Testis (tissue), 3 donors: Measurements from ENCODE around the gene SH3TC1. TPM values are rescaled to one million over a fixed set of nuclear protein-coding genes. Genes with fewer than 3 reads are reported as not detected.

Experiments
- DNase-seq: peaks from one replicate; pipeline ENCODE4 v3.0.0-alpha.2; 2019
- H3K27ac ChIP-seq, 2 donors: fragments of 200-600 bp; sonication (generic); one replicate each; pipeline ENCODE4 v1.5.1; 2019
- H3K27me3 ChIP-seq: fragments of 200-600 bp; sonication (generic); one replicate; pipeline ENCODE4 v1.5.1; 2019
- H3K36me3 ChIP-seq: fragments of 200-600 bp; sonication (generic); one replicate; pipeline ENCODE4 v1.5.1; 2017; ENCODE audit warnings: low read depth; ENCODE audit errors: missing control alignments
- H3K4me1 ChIP-seq: fragments of 200-600 bp; sonication (generic); one replicate; pipeline ENCODE4 v1.5.1; 2019
- H3K4me3 ChIP-seq, 2 donors: fragments of 200-600 bp; sonication (generic); one replicate each; pipeline ENCODE4 v1.5.1; 2017 to 2019
- H3K9me3 ChIP-seq: fragments of 200-600 bp; sonication (generic); one replicate; pipeline ENCODE4 v1.5.1; 2017
- POLR2A ChIP-seq: fragments of 450-650 bp; IDR thresholded peaks from one replicate; pipeline ENCODE4 v1.6.1; 2017; ENCODE audit warnings: antibody characterized with exemption, mild to moderate bottlenecking, moderate library complexity
- whole genome bisulfite sequencing, 2 donors: methylation state at CpG; one replicate each; pipeline ENCODE4 v1.1.5; 2018; 5-methylcytosine and 5-hydroxymethylcytosine counted together
- intact Hi-C: fragments of 100-400 bp; cut with DNase I; formaldehyde crosslinking; loops from one replicate; pipeline ENCODE4 v1.15.1; 2023; ENCODE audit warnings: low total_unique reads
- polyA plus RNA-seq: library from polyadenylated mRNA; stranded (reverse); fragments of 350-450 nt; fragmentation: Illumina TruSeq; extraction: RNeasy Lipid Tissue Mini Kit (QIAGEN cat#74804); gene quantifications from one replicate; pipeline ENCODE4 v1.2.3, GENCODE V29; 2014; ENCODE audit warnings: low read depth, low replicate concordance; ENCODE audit not compliant: insufficient read depth
- total RNA-seq, 2 donors: library from RNA; depleted of rRNA; stranded (reverse); fragments of >200 nt; gene quantifications; one replicate each; pipeline ENCODE4 v1.2.3, GENCODE V29; 2016
- TF ChIP-seq, protein P1 (sequence below), 3 experiments: fragments of 450-650 bp in 2 of 3; fragments of 200-600 bp in 1 of 3; sonication (generic) in 1 of 3; IDR thresholded peaks; one replicate each; pipeline ENCODE4 v1.5.1; 2016 to 2019; ENCODE audit warnings: antibody characterized with exemption in 3 of 3, mild to moderate bottlenecking in 2 of 3, moderate library complexity in 1 of 3

The SH3TC1 gene
- total and polyA plus RNA-seq, 3 donors from 2014 or later, result 3.2 to 12.6 (median 4.0) TPM

DNA sequence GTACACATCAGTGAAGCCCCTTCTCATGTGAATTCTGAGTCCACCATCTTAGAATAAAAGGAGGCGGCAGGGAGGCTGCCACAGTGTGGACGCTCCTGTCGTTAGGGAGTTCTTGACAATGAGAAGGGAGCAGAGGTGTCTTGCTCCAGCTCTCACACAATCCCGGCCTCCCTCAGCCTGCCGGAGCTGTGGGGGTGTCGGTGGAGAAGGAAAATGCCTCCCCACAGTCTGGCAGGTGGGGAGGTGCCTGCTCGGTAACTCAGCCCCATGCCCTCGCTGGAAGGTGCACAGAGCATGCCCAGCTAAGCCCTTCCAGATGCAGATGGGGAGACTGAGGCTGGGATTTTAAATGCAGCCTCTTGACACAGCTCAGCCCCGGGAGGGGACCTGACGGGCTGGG lies 20.0 kb upstream of the SH3TC1 start:
- Histone ChIP-seq H3K4me1 (no peaks in the 10 kb centered on the region), H3K27me3 (no peaks in the 10 kb centered on the region), H3K36me3 (no peaks in the 10 kb centered on the region), H3K4me3 (no peak overlapping the region), H3K27ac (no peak overlapping the region), H3K9me3 (no peaks in the 10 kb centered on the region)
- WGBS, 2 donors, result 82 to 89% methylated on average over 5 to 10 of the region's 10 CpGs
- intact Hi-C loops, result no loop called here
- no peak for DNase-seq
- TF ChIP-seq, protein P1, sequence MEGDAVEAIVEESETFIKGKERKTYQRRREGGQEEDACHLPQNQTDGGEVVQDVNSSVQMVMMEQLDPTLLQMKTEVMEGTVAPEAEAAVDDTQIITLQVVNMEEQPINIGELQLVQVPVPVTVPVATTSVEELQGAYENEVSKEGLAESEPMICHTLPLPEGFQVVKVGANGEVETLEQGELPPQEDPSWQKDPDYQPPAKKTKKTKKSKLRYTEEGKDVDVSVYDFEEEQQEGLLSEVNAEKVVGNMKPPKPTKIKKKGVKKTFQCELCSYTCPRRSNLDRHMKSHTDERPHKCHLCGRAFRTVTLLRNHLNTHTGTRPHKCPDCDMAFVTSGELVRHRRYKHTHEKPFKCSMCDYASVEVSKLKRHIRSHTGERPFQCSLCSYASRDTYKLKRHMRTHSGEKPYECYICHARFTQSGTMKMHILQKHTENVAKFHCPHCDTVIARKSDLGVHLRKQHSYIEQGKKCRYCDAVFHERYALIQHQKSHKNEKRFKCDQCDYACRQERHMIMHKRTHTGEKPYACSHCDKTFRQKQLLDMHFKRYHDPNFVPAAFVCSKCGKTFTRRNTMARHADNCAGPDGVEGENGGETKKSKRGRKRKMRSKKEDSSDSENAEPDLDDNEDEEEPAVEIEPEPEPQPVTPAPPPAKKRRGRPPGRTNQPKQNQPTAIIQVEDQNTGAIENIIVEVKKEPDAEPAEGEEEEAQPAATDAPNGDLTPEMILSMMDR (IDR thresholded peaks at IDR 0.05), result no peak
- TF ChIP-seq POLR2A, result no peak

DNA sequence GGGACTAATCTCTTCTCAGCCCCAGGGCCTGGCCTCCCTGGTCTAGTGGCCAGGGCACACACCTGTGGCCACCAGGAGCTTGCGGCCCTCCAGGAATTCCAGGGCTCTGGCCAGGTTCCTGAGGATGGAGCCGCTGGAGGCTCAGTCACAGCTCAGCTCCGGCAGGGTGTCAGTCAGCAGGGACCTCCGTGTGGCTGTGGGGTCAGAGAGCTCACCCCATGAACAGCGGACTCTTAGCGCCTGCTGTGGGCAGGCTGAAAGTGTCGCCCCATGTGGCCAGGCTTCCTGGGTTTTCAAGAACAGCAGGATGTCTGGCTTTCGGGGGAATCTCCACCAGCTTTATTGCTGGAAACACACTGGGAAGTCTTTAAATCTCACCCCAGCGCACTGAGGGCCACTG lies 19.3 kb upstream of the SH3TC1 start:
- 85 to 92% methylated on average over 8 to 9 of the region's 9 CpGs for WGBS, 2 donors
- Histone ChIP-seq H3K27ac (no peak overlapping the region), H3K9me3 (no peaks in the 10 kb centered on the region), H3K36me3 (no peaks in the 10 kb centered on the region), H3K4me1 (no peaks in the 10 kb centered on the region), H3K4me3 (no peak overlapping the region), H3K27me3 (no peaks in the 10 kb centered on the region)
- intact Hi-C loops, result no loop called here
- no peak for DNase-seq
- TF ChIP-seq, protein P1 (IDR thresholded peaks at IDR 0.05), result no peak
- no peak for TF ChIP-seq POLR2A

DNA sequence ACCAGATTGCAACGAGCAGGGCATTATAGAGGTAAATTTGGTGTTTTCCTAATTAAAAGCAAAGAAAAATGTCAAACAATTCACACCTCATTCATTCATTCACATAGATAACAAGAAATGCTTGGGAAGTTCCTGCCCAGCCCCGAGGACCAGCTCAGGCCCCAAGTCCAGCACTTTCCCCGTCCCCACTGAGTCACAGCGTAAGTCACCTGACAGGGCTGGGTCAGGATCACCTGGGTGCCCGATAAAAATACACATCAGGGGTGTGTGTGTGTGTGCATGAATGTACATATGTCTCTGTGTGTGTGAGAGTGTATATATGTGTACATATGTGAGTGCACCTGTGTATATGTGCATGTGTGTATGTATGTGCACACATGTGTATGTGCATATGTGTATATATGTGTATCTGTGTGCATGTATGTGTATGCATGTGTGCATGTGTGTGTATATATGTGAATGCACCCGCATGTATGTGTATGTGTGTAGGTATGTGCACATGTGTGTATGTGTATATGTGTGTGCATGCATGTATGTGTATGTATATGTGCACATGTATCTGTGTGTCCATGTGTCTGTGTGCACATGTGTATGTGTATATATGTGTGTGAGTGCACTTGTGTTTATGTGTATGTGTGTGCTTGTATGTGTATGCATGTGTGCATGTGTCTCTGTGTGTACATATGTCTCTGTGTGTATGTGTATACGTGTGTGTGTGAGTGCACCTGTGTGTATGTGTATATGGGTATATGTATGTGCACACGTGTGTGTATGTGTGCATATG lies 18.6 kb upstream of the SH3TC1 start:
- no peaks in the 10 kb centered on the region for H3K4me1 ChIP-seq
- no peak for TF ChIP-seq POLR2A
- TF ChIP-seq, protein P1 (IDR thresholded peaks at IDR 0.05), result no peak
- H3K9me3 ChIP-seq, result no peaks in the 10 kb centered on the region
- no peak overlapping the region for H3K27ac ChIP-seq
- intact Hi-C loops, result no loop called here
- 75 to 81% methylated on average over 8 of the region's 8 CpGs for WGBS, 2 donors
- no peaks in the 10 kb centered on the region for H3K36me3 ChIP-seq
- no peak overlapping the region for H3K4me3 ChIP-seq
- no peak for DNase-seq
- no peaks in the 10 kb centered on the region for H3K27me3 ChIP-seq

DNA sequence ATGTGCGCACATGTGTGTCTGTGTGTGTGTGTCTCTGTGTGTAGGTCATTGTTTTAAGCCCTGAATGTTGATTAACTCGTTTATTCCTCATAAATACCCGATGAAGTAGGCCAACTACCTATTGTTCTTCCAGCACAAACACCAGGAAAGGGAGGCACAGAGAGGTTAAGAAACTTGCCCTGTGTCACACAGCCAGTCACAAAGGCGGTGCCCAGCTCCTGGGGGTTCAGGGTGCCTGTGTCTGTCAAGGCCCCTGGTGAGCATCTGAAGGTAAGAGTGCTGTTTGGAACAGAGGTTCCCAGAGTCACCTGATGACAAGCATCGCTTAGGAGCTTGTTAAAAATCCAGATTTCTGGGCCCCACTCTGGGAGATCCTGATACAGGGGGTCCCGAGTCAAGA lies 18.0 kb upstream of the SH3TC1 start:
- intact Hi-C loops, result no loop called here
- Histone ChIP-seq H3K27ac (no peak overlapping the region), H3K9me3 (no peaks in the 10 kb centered on the region), H3K27me3 (no peaks in the 10 kb centered on the region), H3K4me3 (no peak overlapping the region), H3K36me3 (no peaks in the 10 kb centered on the region), H3K4me1 (no peaks in the 10 kb centered on the region)
- WGBS, 2 donors, result 87 to 92% methylated on average over 5 to 6 of the region's 6 CpGs
- no peak for TF ChIP-seq POLR2A
- TF ChIP-seq, protein P1 (IDR thresholded peaks at IDR 0.05), result no peak
- no peak for DNase-seq

DNA sequence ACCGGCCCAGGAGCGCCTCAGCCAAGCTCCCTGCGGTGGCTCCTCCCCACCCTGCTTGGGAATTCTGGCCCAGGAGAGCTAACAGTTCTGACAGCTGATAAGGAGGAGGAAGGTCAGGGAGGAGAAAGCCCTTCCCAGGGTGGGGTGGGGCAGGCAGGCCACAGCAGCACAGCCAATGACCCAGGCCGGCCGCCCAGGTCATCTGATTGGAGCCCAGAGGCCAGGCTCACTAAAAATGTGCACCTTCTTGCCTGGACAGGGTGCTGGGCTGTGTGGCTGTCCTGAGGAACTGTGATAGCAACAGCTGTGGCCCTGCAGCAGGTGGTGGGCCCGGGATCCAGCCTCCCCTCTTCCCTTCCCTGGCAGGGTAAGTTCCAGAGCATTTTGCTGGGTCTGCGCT lies 17.2 kb upstream of the SH3TC1 start:
- no peak for DNase-seq

More for the DNA sequence above, 17.2 kb upstream of the SH3TC1 start:
- TF ChIP-seq, protein P1 (IDR thresholded peaks at IDR 0.05), result no peak
- Histone ChIP-seq H3K27ac (no peak overlapping the region), H3K27me3 (no peaks in the 10 kb centered on the region), H3K9me3 (no peaks in the 10 kb centered on the region), H3K4me3 (no peak overlapping the region), H3K4me1 (no peaks in the 10 kb centered on the region), H3K36me3 (no peaks in the 10 kb centered on the region)
- intact Hi-C loops, result no loop called here
- WGBS, 2 donors, result 64 to 89% methylated on average over 3 to 7 of the region's 7 CpGs
